ENCODE data around the gene PEF1.

Gene PEF1

DNA sequence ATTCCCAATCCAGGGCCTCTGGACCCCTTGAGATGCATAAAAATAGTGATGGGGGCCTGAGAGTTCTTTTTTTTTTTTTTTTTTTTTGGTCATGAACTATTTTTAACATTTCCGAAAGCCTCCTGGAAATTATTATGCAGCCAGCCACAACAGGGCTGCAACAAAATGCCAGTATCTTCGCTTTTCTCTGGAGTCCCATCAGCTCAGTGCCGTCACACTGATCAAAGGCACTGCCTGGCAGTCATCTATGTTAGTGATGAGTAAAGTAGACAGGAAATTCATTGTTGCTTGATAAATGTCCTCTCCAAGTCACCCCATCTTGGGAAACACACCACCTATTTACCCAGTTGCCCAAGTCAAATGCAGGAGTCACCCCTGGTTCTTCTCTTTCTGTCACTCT is 15.2 kb upstream of the PEF1 start:
- in situ Hi-C loops (cut with MboI; ENCODE audit: low pct_unique_long_range_greater_than_20kb, low sequenced_read_pairs, unreplicated experiment), result loop anchor here (10.0 to 25.0 kb wide), 5 partner anchors 55 to 752 kb away; partner anchors contain the start of gene TMEM39B
- no peak for TF ChIP-seq CTCF (IDR thresholded peaks at IDR 0.05; ENCODE audit: extremely low read depth, insufficient read depth, missing control alignments)
- DNase-seq (ENCODE audit: low spot score), result no peak

- TF ChIP-seq CTCF (IDR thresholded peaks at IDR 0.05; ENCODE audit: extremely low read depth, insufficient read depth, missing control alignments), result no peak
- in situ Hi-C loops (cut with MboI; ENCODE audit: low pct_unique_long_range_greater_than_20kb, low sequenced_read_pairs, unreplicated experiment), result loop anchor here (25.0 kb wide), 3 partner anchors 304 to 754 kb away; partner anchors contain the start of gene TMEM39B
- DNase-seq (ENCODE audit: low spot score), result no peak
Measured at GRCh38 chr1:31658721-31659120, 14.0 kb upstream of the PEF1 start.

DNA sequence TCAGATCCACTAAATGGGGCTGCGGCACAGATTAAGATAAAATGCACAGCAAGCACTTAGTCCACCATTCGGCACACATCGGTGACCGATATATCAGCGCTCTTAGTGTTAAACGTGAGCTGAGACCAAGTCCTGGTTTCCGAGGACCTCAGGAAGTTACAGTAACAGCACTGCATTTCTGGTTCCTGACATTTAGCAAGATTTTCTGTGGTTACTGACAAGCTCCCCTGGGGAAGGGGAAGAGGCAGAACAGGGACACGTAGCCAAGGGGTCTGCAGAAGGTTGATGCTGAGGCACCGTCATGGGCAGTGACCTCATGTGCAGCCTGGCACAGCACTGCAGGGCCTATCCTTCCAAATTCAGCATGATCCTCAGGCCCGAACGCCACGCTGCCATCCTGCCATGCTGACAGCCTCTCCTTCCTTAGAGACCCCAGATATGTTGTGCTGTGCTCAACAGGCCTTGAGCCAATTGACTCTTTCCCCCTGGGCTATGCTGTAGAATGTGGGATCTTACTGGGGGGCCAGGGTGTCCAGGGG is 13.4 kb upstream of the PEF1 start:
- in situ Hi-C loops (cut with MboI; ENCODE audit: low pct_unique_long_range_greater_than_20kb, low sequenced_read_pairs, unreplicated experiment), result loop anchor here (25.0 kb wide), 3 partner anchors 304 to 754 kb away; partner anchors contain the start of gene TMEM39B
- no peak for DNase-seq (ENCODE audit: low spot score)
- no peak for TF ChIP-seq CTCF (IDR thresholded peaks at IDR 0.05; ENCODE audit: extremely low read depth, insufficient read depth, missing control alignments)

GRCh38 chr1:31657020-31657804 is 12.5 kb upstream of the PEF1 start:
- in situ Hi-C loops (cut with MboI; ENCODE audit: low pct_unique_long_range_greater_than_20kb, low sequenced_read_pairs, unreplicated experiment), result loop anchor here (25.0 kb wide), 3 partner anchors 305 to 755 kb away; partner anchors contain the start of gene TMEM39B
- no peak for TF ChIP-seq CTCF (IDR thresholded peaks at IDR 0.05; ENCODE audit: extremely low read depth, insufficient read depth, missing control alignments)
- no peak for DNase-seq (ENCODE audit: low spot score)

DNA sequence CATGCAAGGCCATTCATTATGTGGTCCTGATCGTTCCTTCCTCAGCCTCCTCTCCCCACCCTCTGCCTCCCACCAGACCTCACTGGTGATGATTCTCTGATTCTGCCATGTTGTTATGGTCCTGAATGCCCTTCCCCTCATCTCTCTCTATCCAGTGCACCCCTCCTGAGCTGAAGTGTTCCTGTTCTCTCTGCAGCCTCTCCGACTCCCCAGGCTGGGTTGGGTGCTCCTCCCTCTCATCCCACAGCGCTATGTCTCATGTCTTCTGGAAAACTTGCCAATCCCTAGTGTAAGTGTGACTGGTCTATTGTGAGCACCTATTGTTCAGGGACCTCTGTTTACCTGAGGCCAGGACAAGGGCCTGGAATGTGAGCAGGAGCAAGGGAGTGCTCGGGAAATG is 11.1 kb upstream of the PEF1 start:
- in situ Hi-C loops (cut with MboI; ENCODE audit: low pct_unique_long_range_greater_than_20kb, low sequenced_read_pairs, unreplicated experiment), result loop anchor here (25.0 kb wide), 3 partner anchors 307 to 757 kb away; partner anchors contain the start of gene TMEM39B
- no peak for TF ChIP-seq CTCF (IDR thresholded peaks at IDR 0.05; ENCODE audit: extremely low read depth, insufficient read depth, missing control alignments)

DNA sequence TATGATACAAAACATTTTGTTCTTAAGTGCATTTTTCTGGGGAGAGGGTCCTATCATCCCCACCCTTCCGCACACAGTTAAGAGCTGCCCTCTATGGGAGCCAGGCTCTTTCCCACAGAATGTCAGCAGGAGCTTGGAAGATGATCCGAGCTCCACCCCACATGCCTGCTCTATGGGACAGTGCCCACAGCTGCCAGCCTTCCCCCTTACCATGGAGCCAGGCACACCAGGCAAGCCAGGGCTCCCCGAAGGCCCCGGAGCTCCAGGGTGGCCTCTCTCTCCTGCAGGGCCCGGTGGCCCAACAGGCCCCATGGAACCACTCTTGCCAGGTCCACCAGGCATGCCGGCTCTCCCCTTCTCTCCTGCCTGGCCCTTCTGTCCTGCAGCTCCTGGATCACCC is 10.4 kb upstream of the PEF1 start:
- DNase-seq (ENCODE audit: low spot score), result no peak
- in situ Hi-C loops (cut with MboI; ENCODE audit: low pct_unique_long_range_greater_than_20kb, low sequenced_read_pairs, unreplicated experiment), result loop anchor here (25.0 kb wide), 3 partner anchors 307 to 757 kb away; partner anchors contain the start of gene TMEM39B
- no peak for TF ChIP-seq CTCF (IDR thresholded peaks at IDR 0.05; ENCODE audit: extremely low read depth, insufficient read depth, missing control alignments)

More for the DNA sequence above, 11.1 kb upstream of the PEF1 start:
- no peak for DNase-seq (ENCODE audit: low spot score)
